HG02852 (cell line): ENCODE data around the gene HP1BP3.
A peak's percentile ranks its signal among the peaks of the same experiment; 100 is the strongest.

Experiments
- ATAC-seq: cut with Tn5 transposase; IDR thresholded peaks from one replicate; pipeline ENCODE4 v1.9.1; 2021; ENCODE audit warnings: mild to moderate bottlenecking, moderate library complexity; ENCODE audit not compliant: unreplicated experiment

Gene HP1BP3

DNA sequence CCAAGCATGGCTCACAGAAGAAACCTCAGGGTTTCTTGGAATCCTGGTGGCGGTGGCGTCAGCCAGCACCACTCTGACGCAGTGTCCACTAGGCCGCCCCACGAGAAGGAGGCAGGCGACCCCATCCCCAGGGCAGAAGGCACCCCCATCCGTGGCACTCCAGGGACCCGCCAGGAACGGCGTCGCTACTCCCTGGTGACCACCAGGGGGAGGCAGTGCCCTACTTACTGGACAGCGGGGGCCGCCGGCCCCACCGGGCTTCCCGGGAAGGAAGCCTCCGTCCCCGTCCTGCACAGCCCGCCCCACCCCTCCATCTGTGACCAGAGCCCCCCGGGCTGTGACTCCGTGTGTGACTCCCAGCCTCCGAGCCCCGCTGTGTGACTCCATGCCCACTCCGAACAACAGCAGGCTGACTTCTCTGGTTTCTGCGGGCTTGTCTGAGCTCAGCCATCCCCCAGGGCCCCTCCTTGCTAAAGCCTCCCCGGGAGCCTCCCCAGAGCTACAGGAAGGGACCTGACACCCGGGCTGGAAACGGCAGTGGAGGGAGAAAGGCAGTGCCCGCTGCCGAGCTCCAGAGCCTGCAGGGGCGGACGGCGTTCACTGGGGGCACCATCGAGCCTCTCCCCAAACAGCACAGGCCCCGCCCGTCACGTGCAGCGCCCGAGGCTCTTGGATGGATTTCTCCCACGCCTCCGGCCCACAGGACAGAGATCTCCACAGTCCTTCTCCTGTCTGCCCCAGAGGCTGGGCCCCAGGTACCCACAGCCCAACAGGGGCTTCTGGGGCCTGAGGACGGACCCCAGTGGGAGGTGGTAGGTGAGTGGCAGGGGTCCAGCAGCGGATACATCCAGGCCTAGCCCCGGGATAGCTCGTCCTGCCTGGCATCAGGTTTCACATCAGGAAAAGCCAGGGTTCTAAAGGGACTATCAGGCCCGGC lies 90.4 kb downstream of the HP1BP3 start:
- peak; percentile 64 for ATAC-seq

DNA sequence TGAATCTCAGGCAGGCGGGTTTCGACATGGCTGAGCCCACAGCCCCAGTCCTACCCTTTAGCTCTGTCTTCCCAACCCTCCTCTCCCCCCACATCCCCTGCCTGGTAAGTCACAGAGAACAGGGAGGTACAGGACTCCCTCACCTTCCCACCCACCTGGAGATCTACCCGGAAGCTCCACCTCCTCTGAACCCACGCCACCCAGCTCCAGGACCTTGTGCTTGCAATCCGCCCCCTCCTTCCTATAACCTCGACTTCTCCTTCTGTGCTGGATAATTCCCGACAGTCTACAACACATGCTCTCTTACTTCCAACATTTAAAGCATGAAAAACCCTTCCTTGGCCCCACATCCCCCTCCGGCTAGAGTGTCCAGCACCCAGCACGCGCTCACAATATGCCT lies 91.6 kb downstream of the HP1BP3 start:
- ATAC-seq = no peak

DNA sequence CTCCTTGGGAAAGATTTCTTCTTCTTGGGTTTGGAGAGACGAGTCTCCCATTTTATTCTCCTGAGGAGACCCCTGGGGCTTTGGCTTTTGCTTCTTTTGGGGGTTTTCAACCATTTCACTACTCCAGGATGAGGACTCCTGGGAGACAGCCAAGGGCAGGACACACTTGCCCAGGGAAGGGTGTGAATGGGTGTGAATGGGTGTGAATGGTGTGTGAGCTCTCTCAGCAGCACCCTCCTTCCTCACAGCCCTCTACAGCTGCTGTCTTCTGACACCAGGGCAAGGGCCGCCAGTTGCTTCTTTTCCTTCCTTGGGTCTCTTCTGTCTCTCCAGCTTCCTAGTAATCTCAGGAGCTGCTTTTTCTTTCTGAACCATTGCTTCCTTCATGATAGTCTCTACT lies 93.5 kb downstream of the HP1BP3 start:
- no peak for ATAC-seq
